IPS DF 6.9 (cell line): ENCODE measurements around the gene PNPT1.

Experiments used
- DNase-seq: peaks from one replicate; pipeline ENCODE4 v3.0.0-alpha.2; 2013; ENCODE audit warnings: low read depth, low spot score
- H3K27ac ChIP-seq: one replicate; pipeline ENCODE4 v1.5.1; 2013; ENCODE audit warnings: low read length, control low read depth
- H3K27me3 ChIP-seq: 2 replicates; pipeline ENCODE4 v1.6.1; 2013; ENCODE audit warnings: mild to moderate bottlenecking, low read length; ENCODE audit not compliant: control insufficient read depth, insufficient read depth
- H3K36me3 ChIP-seq: 2 replicates; pipeline ENCODE4 v1.6.1; 2013; ENCODE audit warnings: low read length; ENCODE audit not compliant: control insufficient read depth, insufficient read depth
- H3K4me1 ChIP-seq: 2 replicates; pipeline ENCODE4 v1.6.1; 2013; ENCODE audit warnings: low read length; ENCODE audit not compliant: control insufficient read depth, insufficient read depth
- H3K4me3 ChIP-seq: 2 replicates; pipeline ENCODE4 v1.5.1; 2013; ENCODE audit warnings: mild to moderate bottlenecking, low read length
- H3K9me3 ChIP-seq: 2 replicates; pipeline ENCODE4 v1.6.1; 2013; ENCODE audit warnings: low read length, inconsistent platforms; ENCODE audit not compliant: control insufficient read depth, insufficient read depth
- WGBS: extraction: QIAGEN DNeasy Blood & Tissue Kit; methylation state at CpG from one replicate; pipeline ENCODE4 v1.1.7; 2013; ENCODE audit warnings: mixed read lengths, missing lambda C conversion rate; ENCODE audit not compliant: insufficient read length, insufficient coverage; 5-methylcytosine and 5-hydroxymethylcytosine counted together

PNPT1 gene

DNA sequence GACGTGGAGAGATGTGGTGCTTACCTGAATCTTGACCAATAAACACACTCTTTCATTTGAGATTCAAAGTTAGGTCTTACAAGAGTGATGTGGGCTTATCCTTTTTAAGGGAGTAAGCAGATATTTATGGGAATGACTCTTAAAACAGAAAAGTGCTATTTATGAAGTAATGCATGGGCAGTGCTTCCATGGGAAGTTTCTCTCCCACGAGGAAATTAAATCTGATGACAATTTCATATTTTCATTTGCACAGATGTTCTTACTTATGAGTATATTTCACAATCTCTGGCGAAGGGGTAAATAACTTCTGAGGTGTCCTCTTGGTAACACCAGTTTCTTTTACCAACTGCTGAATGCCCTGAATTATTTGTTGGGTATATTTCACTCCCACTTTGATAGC, 21.0 kb downstream of the PNPT1 start:
- Histone ChIP-seq H3K36me3 (no peaks in the 10 kb centered on the region; the same call in 1 of the 2 replicates), H3K9me3 (no peaks in the 10 kb centered on the region), H3K4me1 (no peaks in the 10 kb centered on the region), H3K27me3 (no peaks in the 10 kb centered on the region), H3K4me3 (no peak overlapping the region), H3K27ac (no peak overlapping the region)
- no CpG with 5 or more reads among the region's 3 CpGs for WGBS
- DNase-seq: no peak

DNA sequence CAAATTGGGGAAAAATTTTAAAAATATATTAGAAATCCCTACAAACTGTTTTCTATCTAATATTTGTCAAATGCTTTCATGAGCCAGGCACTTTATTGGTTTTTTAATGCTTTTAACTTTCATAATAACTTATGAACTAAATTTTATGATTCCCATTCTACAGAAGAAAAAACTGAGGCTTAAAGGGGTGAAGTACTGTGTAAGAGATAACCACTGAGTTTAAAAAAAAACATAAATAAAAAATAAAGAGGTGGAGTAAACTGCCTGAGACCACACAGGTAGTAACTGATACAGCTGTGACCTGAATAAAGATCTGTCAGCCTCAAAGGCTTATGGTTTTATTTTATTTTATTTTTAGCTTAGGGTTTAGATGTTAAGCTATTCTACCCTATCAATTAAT, 24.7 kb downstream of the PNPT1 start:
- Histone ChIP-seq H3K36me3 (peaks cover 3% of the 10 kb centered on the region; the same call in 1 of the 2 replicates), H3K4me3 (no peak overlapping the region), H3K27ac (no peak overlapping the region), H3K27me3 (no peaks in the 10 kb centered on the region), H3K4me1 (no peaks in the 10 kb centered on the region), H3K9me3 (no peaks in the 10 kb centered on the region)
- DNase-seq: no peak

DNA sequence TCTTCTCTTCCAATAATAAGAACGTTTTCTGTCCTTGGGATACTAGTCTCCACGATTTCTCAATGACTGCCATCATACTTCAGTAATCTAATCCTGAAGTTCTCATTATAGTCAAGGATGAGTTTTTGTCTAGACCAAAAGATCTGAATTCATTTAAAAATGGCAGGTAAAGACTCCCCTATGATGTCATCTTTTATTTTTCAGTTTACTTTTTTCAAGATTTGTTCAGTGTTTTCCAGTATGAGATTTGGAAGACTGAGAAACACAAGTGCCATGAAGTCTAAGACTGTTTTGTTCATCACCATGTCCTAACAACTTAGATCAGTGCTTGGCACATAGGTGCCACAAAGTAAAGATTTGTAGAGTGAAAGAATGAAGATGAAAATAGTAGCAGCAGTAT, 40.4 kb downstream of the PNPT1 start:
- Histone ChIP-seq H3K27ac (no peak overlapping the region), H3K36me3 (no peaks in the 10 kb centered on the region; the same call in 1 of the 2 replicates), H3K4me3 (no peak overlapping the region), H3K9me3 (no peaks in the 10 kb centered on the region), H3K27me3 (no peaks in the 10 kb centered on the region), H3K4me1 (no peaks in the 10 kb centered on the region)
- DNase-seq: no peak
- no CpG with 5 or more reads among the region's 2 CpGs for WGBS

DNA sequence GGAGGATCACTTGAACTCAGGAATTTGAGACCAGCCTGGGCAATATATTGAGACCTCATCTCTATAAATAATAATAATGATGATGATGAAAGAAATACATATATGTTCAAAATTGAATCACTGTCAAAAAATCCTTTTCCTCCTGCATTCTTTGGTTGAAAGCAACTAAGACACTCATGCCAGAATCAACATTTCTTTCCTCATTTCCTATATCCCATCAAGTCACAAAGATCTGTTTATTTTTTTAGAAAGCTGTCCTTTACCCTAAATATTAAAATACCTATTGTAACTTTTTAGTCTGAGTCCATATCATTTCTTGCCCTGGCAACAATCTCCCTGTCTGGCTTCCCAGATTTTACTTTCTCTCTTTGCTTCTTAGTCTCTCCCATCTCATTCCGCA, 44.4 kb downstream of the PNPT1 start:
- Histone ChIP-seq H3K36me3 (peaks cover 2% of the 10 kb centered on the region; the same call in 1 of the 2 replicates), H3K4me3 (no peak overlapping the region), H3K27ac (no peak overlapping the region), H3K4me1 (no peaks in the 10 kb centered on the region), H3K27me3 (no peaks in the 10 kb centered on the region), H3K9me3 (no peaks in the 10 kb centered on the region)
- no peak for DNase-seq
- WGBS: no CpG with 5 or more reads among the region's 1 CpG

DNA sequence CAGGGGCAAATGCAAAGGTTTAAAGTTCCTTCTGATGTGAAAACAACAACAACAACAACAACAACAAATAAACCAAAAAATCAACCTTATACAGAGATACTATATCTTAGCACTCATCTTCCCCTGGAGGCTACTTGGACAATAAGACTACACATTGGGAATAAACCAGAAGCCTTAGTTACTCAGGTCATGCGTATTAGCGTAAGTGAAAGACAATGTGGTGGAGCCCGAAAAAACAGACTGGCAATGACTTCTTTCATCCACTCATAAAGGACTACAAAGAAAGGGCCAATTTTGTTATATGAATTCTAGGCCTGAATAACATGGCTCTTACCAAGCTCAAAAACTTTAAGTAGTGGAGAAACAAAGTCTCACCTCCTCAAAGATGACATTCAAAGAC, 56.8 kb downstream of the PNPT1 start:
- H3K4me3 ChIP-seq: no peak overlapping the region
- no peaks in the 10 kb centered on the region for H3K27me3 ChIP-seq
- no peaks in the 10 kb centered on the region; the same call in 1 of the 2 replicates for H3K36me3 ChIP-seq
- no peak for DNase-seq
- H3K9me3 ChIP-seq: no peaks in the 10 kb centered on the region
- no CpG with 5 or more reads among the region's 3 CpGs for WGBS
- no peak overlapping the region for H3K27ac ChIP-seq
- no peaks in the 10 kb centered on the region for H3K4me1 ChIP-seq

DNA sequence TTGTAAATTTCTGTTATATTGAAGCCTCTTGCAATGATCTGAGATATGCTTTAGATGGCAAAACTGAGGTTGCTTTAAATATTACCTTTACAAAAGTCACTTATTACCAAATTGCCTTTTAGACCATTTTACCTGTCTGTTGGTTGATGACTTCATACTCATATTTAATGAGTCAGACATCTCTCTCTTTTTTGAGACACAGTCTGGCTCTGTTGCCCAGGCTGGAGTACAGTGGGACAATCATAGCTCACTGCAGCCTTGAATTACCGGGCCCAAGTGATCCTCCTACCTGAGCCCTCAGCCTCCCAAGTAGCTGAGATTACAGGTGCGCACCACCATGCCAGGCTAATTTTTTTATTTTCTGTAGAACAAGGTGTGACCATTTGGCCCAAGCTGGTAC, 64.7 kb downstream of the PNPT1 start:
- no peak for DNase-seq
- no peaks in the 10 kb centered on the region for H3K4me1 ChIP-seq
- H3K9me3 ChIP-seq: no peaks in the 10 kb centered on the region
- no peak overlapping the region for H3K27ac ChIP-seq
- no CpG with 5 or more reads among the region's 2 CpGs for WGBS
- H3K36me3 ChIP-seq: no peaks in the 10 kb centered on the region
- no peak overlapping the region for H3K4me3 ChIP-seq
- H3K27me3 ChIP-seq: no peaks in the 10 kb centered on the region

DNA sequence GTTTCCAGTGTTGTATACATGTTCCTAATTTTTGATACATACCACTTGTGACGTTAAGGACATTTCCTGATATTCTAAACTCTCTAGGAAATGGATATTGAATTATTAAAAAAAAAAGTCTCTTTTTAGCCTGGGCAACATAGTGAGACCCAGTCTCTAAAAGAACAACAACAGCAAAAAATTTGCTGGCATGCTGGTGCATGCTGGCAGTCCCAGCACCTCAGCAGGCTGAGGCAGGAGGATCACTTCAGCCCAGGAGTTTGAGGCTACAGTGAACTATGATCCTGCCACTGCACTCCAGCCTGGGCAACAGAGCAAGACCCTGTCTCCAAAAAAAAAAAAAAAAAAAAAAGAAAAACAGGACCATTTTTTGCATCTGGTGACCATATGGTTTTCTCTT, 65.7 kb downstream of the PNPT1 start:
- Histone ChIP-seq H3K27ac (no peak overlapping the region), H3K9me3 (no peaks in the 10 kb centered on the region), H3K27me3 (no peaks in the 10 kb centered on the region), H3K4me3 (no peak overlapping the region), H3K4me1 (no peaks in the 10 kb centered on the region), H3K36me3 (no peaks in the 10 kb centered on the region)
- no peak for DNase-seq
- WGBS: no CpG with 5 or more reads among the region's 1 CpG

DNA sequence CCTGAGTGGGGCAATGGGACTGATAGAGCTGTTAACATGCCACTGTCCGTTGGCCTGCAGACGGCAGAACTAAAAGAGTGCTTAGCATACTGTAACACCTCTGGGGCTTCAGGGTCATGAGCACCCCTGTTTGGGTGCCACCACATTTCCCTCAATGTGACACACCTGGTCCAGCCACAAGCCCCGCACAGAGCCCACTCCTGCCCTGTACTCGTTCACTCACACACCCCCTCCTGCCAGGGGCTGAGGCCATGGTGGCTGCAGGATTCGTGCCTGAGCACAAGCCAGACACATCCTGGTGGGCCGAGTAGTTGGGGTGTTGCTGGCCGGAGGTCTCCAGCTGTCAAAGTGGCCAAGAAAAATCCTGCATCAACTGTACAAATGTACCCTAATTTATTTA, 71.8 kb downstream of the PNPT1 start:
- DNase-seq: no peak
- WGBS: no CpG with 5 or more reads among the region's 7 CpGs
- no peaks in the 10 kb centered on the region for H3K9me3 ChIP-seq

DNA sequence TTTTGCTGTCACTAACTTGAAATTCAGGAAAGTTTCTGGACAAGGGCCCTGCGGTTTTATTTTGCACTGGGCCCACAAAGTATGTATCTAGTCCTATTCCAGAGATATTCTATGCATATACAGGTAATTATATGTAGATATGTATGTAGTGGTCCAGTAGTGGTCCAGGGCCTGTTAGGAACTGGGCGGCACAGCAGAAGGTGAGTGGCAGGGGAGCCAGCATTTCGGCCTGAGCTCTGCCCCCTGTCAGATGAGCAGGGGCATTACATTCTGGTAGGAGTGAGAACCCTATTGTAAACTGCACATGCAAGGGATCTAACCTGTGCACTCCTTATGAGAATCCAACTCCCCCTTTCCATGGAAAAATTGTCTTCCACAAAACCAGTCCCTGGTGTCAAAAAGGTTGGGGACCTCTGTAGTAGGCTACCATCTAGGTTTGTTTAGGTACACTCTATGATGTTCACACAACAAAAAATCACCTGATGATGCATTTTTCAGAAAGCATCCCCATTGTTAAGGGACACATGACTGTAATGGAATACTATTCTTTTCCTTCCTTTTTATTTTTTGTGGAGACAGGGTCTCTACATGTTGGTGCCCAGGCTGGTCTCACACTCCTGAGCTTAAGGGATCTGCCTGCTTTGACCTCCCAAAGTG, 73.4 kb downstream of the PNPT1 start:
- Histone ChIP-seq H3K4me3 (no peak overlapping the region), H3K4me1 (no peaks in the 10 kb centered on the region; the same call in 1 of the 2 replicates), H3K27me3 (no peaks in the 10 kb centered on the region), H3K36me3 (no peaks in the 10 kb centered on the region), H3K27ac (no peak overlapping the region), H3K9me3 (no peaks in the 10 kb centered on the region)
- DNase-seq: no peak
- no CpG with 5 or more reads among the region's 3 CpGs for WGBS

More for the DNA sequence above, 71.8 kb downstream of the PNPT1 start:
- H3K27ac ChIP-seq: no peak overlapping the region
- H3K4me1 ChIP-seq: no peaks in the 10 kb centered on the region; the same call in 1 of the 2 replicates
- H3K4me3 ChIP-seq: no peak overlapping the region
- H3K27me3 ChIP-seq: no peaks in the 10 kb centered on the region
- H3K36me3 ChIP-seq: no peaks in the 10 kb centered on the region

DNA sequence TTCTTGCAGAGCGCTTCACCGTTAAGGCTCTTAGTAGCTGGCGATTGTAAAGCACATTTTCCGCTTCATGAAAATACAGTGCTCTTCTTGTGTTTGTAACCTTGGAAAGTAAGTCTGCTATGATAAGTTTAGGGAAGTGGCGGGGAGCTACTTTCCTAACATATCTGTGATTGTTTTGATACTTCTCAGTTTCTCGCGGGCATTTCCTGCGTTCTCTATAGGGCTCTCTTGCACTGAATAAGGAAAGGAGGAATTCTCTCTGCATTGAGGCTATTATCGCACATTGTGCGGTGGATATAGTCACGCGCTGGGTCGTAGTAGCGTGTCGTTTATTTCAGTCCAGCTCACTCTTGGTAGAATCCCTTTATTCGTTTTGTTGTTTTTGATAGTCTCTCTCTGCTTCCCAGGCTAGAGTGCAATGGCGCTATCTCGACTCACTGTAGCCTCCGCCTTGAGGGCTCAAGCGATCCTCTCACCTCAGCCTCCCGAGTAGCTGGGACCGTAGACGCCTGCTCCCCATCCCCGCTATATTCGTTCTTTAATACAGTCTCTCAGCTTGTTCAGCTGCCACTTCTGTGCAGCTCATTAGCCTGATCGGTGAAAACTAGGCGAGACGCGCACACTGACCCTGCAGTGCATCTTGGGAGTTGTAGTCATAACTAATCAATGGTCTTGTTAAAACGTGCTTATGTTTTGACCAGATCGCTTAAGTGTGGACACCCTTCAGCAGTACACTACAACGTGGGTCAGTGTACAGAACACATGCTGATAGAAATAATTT, 75.2 kb downstream of the PNPT1 start:
- peak; percentile 13 for DNase-seq
- Histone ChIP-seq H3K36me3 (no peaks in the 10 kb centered on the region), H3K4me3 (peak overlapping the region; percentile 84), H3K27ac (no peak overlapping the region), H3K4me1 (no peaks in the 10 kb centered on the region; the same call in 1 of the 2 replicates), H3K9me3 (no peaks in the 10 kb centered on the region), H3K27me3 (no peaks in the 10 kb centered on the region)
- WGBS: no CpG with 5 or more reads among the region's 32 CpGs

DNA sequence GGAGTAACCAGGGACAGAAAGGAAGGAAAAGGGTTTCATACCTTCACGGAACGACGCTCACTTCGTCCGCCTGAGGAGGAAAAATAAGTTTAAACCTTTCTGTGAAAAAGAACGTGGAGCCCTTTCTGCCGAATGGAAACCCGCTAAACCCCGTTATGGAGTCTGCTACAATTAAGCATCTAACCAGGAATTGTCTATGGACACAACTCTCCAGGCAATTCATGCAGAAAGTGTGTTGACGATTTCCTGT, 75.7 kb downstream of the PNPT1 start:
- H3K4me3 ChIP-seq: peak overlapping the region; percentile 84; the same call in 1 of the 2 replicates
- no peaks in the 10 kb centered on the region; the same call in 1 of the 2 replicates for H3K4me1 ChIP-seq
- H3K27me3 ChIP-seq: no peaks in the 10 kb centered on the region
- DNase-seq: no peak
- no CpG with 5 or more reads among the region's 10 CpGs for WGBS
- no peaks in the 10 kb centered on the region for H3K9me3 ChIP-seq
- no peaks in the 10 kb centered on the region for H3K36me3 ChIP-seq
- H3K27ac ChIP-seq: no peak overlapping the region
